ENCODE measurements around the gene UTS2R.
"Not testable (repeated sequence)": the region's sequence is repeated elsewhere in the genome, so short reads cannot be mapped to it uniquely, and the experiment has no call there.

The UTS2R gene

GRCh38 chr17:82377924-82378740 lies 6.6 kb downstream of the UTS2R start:
- Histone ChIP-seq H3K36me3 (replicated peaks) (no peaks in the 10 kb centered on the region), H3K4me3 (ENCODE audit: low read depth, low read length) (no peak overlapping the region), H3K27me3 (replicated peaks) (peaks cover 20% of the 10 kb centered on the region), H3K27ac (no peak overlapping the region)
- in situ Hi-C loops (cut with HindIII; ENCODE audit: low pct_ligation_motif_present, low sequenced_read_pairs), result no loop called here
- no peak for TF ChIP-seq CTCF (IDR thresholded peaks at IDR 0.05; ENCODE audit: low read depth, low read length, missing control alignments)
- DNase-seq, result no peak

- TF ChIP-seq CTCF (IDR thresholded peaks at IDR 0.05; ENCODE audit: low read depth, low read length, missing control alignments), result no peak
- H3K27me3 ChIP-seq (replicated peaks), result peaks cover 17% of the 10 kb centered on the region
- no peak overlapping the region for H3K27ac ChIP-seq
- H3K4me3 ChIP-seq (ENCODE audit: low read depth, low read length), result no peak overlapping the region
- in situ Hi-C loops (cut with HindIII; ENCODE audit: low pct_ligation_motif_present, low sequenced_read_pairs), result no loop called here
- no peak for DNase-seq
- H3K36me3 ChIP-seq (replicated peaks), result no peaks in the 10 kb centered on the region
These were observed 7.1 kb downstream of the UTS2R start for GRCh38 chr17:82378741-82379021.

GRCh38 chr17:82380860-82381702 lies 9.5 kb downstream of the UTS2R start:
- no peak for DNase-seq
- Histone ChIP-seq H3K4me3 (ENCODE audit: low read depth, low read length) (no peak overlapping the region), H3K27me3 (replicated peaks) (peaks cover 10% of the 10 kb centered on the region), H3K36me3 (replicated peaks) (no peaks in the 10 kb centered on the region), H3K27ac (no peak overlapping the region)
- no peak for TF ChIP-seq CTCF (IDR thresholded peaks at IDR 0.05; ENCODE audit: low read depth, low read length, missing control alignments)
- in situ Hi-C loops (cut with HindIII; ENCODE audit: low pct_ligation_motif_present, low sequenced_read_pairs), result no loop called here

- in situ Hi-C loops (cut with HindIII; ENCODE audit: low pct_ligation_motif_present, low sequenced_read_pairs); H3K36me3 ChIP-seq (replicated peaks); H3K4me3 ChIP-seq (ENCODE audit: low read depth, low read length); H3K27ac ChIP-seq; DNase-seq: not testable (repeated sequence)
- peaks cover 14% of the 10 kb centered on the region for H3K27me3 ChIP-seq (replicated peaks)
These were observed 10.1 kb downstream of the UTS2R start for GRCh38 chr17:82381703-82382009.

GRCh38 chr17:82382220-82382932 lies 10.8 kb downstream of the UTS2R start:
- in situ Hi-C loops (cut with HindIII; ENCODE audit: low pct_ligation_motif_present, low sequenced_read_pairs), result not testable (repeated sequence)

GRCh38 chr17:82382933-82383255 lies 11.3 kb downstream of the UTS2R start:
- H3K27me3 ChIP-seq (replicated peaks), result peaks cover 19% of the 10 kb centered on the region
- DNase-seq, result no peak

More at GRCh38 chr17:82382220-82382932, 10.8 kb downstream of the UTS2R start:
- H3K36me3 ChIP-seq (replicated peaks); H3K4me3 ChIP-seq (ENCODE audit: low read depth, low read length); DNase-seq; H3K27ac ChIP-seq: not testable (repeated sequence)
- peaks cover 19% of the 10 kb centered on the region for H3K27me3 ChIP-seq (replicated peaks)

More at GRCh38 chr17:82382933-82383255, 11.3 kb downstream of the UTS2R start:
- in situ Hi-C loops (cut with HindIII; ENCODE audit: low pct_ligation_motif_present, low sequenced_read_pairs), result no loop called here
- H3K4me3 ChIP-seq (ENCODE audit: low read depth, low read length), result no peak overlapping the region
- TF ChIP-seq CTCF (IDR thresholded peaks at IDR 0.05; ENCODE audit: low read depth, low read length, missing control alignments), result no peak
- H3K36me3 ChIP-seq (replicated peaks), result no peaks in the 10 kb centered on the region
- H3K27ac ChIP-seq, result no peak overlapping the region

All from brain microvascular endothelial cell (primary cell).